ENCODE data around the gene KIF1B.

DNA sequence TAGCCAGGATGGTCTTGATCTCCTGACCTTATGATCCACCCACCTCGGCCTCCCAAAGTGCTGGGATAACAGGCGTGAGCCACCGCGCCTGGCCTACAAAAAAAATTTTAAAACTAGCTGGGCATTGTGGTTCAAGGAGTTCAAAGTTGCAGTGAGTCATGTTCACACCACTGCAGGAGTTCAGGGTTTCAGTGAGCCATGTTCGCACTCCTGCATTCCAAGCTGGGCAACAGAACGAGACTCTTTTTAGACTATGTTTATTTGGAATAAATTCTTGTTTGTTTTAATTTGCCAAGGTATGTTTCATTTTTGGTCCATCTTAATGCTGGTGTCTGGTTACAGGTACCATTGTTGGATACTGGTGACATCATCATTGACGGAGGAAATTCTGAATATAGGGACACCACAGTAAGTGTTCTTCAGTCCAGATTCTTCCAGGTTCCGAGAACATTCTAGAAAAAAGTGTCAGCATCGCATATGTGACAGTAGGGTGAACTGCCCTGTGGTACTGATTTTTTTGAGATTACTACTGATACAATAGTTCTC, 192.4 kb downstream of the KIF1B start:
- TF ChIP-seq POLR2AphosphoS5 (IDR thresholded peaks at IDR 0.05; ENCODE audit: borderline replicate concordance, low read depth, low read length) (no peak), EZH2 (IDR thresholded peaks at IDR 0.05) (no peak)
